WTC11 (cell line): Measurements from ENCODE around the gene GAGE12G.
"Not testable (repeated sequence)": the region's sequence is repeated elsewhere in the genome, so short reads cannot be mapped to it uniquely, and the experiment has no call there.

Source experiments
- CREM ChIP-seq: sonication (generic); formaldehyde crosslinking; IDR thresholded peaks from 2 replicates; pipeline ENCODE4 v1.8.1; 2022; ENCODE audit warnings: mild to moderate bottlenecking, missing genetic modification reagents, moderate library complexity
- NR2C2 ChIP-seq: sonication (generic); formaldehyde crosslinking; IDR thresholded peaks from 2 replicates; pipeline ENCODE4 v1.8.0; 2022; ENCODE audit warnings: mild to moderate bottlenecking, missing genetic modification reagents
- SOX15 ChIP-seq: fragments of 250-450 bp; sonication (Bioruptor Pico); IDR thresholded peaks from 2 replicates; pipeline ENCODE4 v1.9.0; 2021; ENCODE audit warnings: mild to moderate bottlenecking
- TCF7 ChIP-seq: sonication (generic); formaldehyde crosslinking; IDR thresholded peaks from 2 replicates; pipeline ENCODE4 v1.8.0; 2022; ENCODE audit warnings: mild to moderate bottlenecking, low read depth, missing genetic modification reagents, moderate library complexity
- ZNF423 ChIP-seq: fragments of 250-450 bp; sonication (Bioruptor Pico); IDR thresholded peaks from 2 replicates; pipeline ENCODE4 v2.1.2; 2022; ENCODE audit warnings: mild to moderate bottlenecking, moderate library complexity
- TF ChIP-seq, protein P1 (sequence below): fragments of 200-600 bp; IDR thresholded peaks from 2 replicates; pipeline ENCODE4 v1.8.0; 2022; ENCODE audit warnings: antibody characterized with exemption
- TF ChIP-seq, protein P2 (sequence below): sonication (generic); formaldehyde crosslinking; IDR thresholded peaks from 2 replicates; pipeline ENCODE4 v1.8.1; 2022; ENCODE audit warnings: low read depth, missing genetic modification reagents, borderline replicate concordance
- TF ChIP-seq, protein P3 (sequence below): sonication (generic); formaldehyde crosslinking; conservative IDR thresholded peaks from 2 replicates; pipeline ENCODE4 v1.8.1; 2022; ENCODE audit warnings: mild to moderate bottlenecking, missing genetic modification reagents
- TF ChIP-seq, protein P4 (sequence below): sonication (generic); formaldehyde crosslinking; IDR thresholded peaks from 2 replicates; pipeline ENCODE4 v1.8.1; 2022; ENCODE audit warnings: mild to moderate bottlenecking, missing genetic modification reagents, moderate library complexity, borderline replicate concordance
- TF ChIP-seq, protein P5 (sequence below): sonication (generic); formaldehyde crosslinking; IDR thresholded peaks from 2 replicates; pipeline ENCODE4 v1.8.1; 2023; ENCODE audit warnings: mild to moderate bottlenecking, missing genetic modification reagents, moderate library complexity
- TF ChIP-seq, protein P6 (sequence below): sonication (generic); formaldehyde crosslinking; IDR thresholded peaks from 2 replicates; pipeline ENCODE4 v1.8.1; 2023; ENCODE audit warnings: mild to moderate bottlenecking, missing genetic modification reagents
- TF ChIP-seq, protein P7 (sequence below): sonication (generic); formaldehyde crosslinking; IDR thresholded peaks from 2 replicates; pipeline ENCODE4 v1.8.1; 2022; ENCODE audit warnings: mild to moderate bottlenecking, moderate library complexity, missing genetic modification reagents

DNA sequence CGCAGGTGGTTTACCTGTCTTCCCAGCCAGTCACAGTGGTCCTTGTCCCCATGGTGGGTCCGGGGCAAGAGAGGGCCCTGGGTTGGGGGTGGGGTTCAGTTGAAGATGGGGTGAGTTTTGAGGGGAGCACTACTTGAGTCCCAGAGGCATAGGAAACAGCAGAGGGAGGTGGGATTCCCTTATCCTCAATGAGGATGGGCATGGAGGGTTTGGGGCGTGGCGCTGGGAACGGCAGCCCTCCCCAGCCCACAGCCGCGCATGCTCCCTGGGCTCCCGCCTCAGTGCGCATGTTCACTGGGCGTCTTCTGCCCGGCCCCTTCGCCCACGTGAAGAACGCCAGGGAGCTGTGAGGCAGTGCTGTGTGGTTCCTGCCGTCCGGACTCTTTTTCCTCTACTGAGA, at the start of gene GAGE12G:
- not testable (repeated sequence) for TF ChIP-seq TCF7, SOX15, CREM, NR2C2, ZNF423 (CRISPR knock-in tag)
- TF ChIP-seq, protein P1, sequence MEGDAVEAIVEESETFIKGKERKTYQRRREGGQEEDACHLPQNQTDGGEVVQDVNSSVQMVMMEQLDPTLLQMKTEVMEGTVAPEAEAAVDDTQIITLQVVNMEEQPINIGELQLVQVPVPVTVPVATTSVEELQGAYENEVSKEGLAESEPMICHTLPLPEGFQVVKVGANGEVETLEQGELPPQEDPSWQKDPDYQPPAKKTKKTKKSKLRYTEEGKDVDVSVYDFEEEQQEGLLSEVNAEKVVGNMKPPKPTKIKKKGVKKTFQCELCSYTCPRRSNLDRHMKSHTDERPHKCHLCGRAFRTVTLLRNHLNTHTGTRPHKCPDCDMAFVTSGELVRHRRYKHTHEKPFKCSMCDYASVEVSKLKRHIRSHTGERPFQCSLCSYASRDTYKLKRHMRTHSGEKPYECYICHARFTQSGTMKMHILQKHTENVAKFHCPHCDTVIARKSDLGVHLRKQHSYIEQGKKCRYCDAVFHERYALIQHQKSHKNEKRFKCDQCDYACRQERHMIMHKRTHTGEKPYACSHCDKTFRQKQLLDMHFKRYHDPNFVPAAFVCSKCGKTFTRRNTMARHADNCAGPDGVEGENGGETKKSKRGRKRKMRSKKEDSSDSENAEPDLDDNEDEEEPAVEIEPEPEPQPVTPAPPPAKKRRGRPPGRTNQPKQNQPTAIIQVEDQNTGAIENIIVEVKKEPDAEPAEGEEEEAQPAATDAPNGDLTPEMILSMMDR = not testable (repeated sequence)
- TF ChIP-seq, protein P2, sequence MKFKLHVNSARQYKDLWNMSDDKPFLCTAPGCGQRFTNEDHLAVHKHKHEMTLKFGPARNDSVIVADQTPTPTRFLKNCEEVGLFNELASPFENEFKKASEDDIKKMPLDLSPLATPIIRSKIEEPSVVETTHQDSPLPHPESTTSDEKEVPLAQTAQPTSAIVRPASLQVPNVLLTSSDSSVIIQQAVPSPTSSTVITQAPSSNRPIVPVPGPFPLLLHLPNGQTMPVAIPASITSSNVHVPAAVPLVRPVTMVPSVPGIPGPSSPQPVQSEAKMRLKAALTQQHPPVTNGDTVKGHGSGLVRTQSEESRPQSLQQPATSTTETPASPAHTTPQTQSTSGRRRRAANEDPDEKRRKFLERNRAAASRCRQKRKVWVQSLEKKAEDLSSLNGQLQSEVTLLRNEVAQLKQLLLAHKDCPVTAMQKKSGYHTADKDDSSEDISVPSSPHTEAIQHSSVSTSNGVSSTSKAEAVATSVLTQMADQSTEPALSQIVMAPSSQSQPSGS (CRISPR knock-in tag) = not testable (repeated sequence)
- TF ChIP-seq, protein P3, sequence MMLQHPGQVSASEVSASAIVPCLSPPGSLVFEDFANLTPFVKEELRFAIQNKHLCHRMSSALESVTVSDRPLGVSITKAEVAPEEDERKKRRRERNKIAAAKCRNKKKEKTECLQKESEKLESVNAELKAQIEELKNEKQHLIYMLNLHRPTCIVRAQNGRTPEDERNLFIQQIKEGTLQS = not testable (repeated sequence)
- TF ChIP-seq, protein P4, sequence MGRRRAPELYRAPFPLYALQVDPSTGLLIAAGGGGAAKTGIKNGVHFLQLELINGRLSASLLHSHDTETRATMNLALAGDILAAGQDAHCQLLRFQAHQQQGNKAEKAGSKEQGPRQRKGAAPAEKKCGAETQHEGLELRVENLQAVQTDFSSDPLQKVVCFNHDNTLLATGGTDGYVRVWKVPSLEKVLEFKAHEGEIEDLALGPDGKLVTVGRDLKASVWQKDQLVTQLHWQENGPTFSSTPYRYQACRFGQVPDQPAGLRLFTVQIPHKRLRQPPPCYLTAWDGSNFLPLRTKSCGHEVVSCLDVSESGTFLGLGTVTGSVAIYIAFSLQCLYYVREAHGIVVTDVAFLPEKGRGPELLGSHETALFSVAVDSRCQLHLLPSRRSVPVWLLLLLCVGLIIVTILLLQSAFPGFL (CRISPR knock-in tag) = not testable (repeated sequence)
- TF ChIP-seq, protein P5, sequence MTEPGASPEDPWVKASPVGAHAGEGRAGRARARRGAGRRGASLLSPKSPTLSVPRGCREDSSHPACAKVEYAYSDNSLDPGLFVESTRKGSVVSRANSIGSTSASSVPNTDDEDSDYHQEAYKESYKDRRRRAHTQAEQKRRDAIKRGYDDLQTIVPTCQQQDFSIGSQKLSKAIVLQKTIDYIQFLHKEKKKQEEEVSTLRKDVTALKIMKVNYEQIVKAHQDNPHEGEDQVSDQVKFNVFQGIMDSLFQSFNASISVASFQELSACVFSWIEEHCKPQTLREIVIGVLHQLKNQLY (CRISPR knock-in tag) = not testable (repeated sequence)
- TF ChIP-seq, protein P6, sequence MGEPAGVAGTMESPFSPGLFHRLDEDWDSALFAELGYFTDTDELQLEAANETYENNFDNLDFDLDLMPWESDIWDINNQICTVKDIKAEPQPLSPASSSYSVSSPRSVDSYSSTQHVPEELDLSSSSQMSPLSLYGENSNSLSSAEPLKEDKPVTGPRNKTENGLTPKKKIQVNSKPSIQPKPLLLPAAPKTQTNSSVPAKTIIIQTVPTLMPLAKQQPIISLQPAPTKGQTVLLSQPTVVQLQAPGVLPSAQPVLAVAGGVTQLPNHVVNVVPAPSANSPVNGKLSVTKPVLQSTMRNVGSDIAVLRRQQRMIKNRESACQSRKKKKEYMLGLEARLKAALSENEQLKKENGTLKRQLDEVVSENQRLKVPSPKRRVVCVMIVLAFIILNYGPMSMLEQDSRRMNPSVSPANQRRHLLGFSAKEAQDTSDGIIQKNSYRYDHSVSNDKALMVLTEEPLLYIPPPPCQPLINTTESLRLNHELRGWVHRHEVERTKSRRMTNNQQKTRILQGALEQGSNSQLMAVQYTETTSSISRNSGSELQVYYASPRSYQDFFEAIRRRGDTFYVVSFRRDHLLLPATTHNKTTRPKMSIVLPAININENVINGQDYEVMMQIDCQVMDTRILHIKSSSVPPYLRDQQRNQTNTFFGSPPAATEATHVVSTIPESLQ (CRISPR knock-in tag) = not testable (repeated sequence)
- TF ChIP-seq, protein P7, sequence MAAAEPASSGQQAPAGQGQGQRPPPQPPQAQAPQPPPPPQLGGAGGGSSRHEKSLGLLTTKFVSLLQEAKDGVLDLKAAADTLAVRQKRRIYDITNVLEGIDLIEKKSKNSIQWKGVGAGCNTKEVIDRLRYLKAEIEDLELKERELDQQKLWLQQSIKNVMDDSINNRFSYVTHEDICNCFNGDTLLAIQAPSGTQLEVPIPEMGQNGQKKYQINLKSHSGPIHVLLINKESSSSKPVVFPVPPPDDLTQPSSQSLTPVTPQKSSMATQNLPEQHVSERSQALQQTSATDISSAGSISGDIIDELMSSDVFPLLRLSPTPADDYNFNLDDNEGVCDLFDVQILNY (CRISPR knock-in tag) = not testable (repeated sequence)
